Measurements from ENCODE around the gene CHIA.

GRCh38 chr1:111275780-111276433, 14.7 kb upstream of the CHIA start:
- TF ChIP-seq, protein P1, sequence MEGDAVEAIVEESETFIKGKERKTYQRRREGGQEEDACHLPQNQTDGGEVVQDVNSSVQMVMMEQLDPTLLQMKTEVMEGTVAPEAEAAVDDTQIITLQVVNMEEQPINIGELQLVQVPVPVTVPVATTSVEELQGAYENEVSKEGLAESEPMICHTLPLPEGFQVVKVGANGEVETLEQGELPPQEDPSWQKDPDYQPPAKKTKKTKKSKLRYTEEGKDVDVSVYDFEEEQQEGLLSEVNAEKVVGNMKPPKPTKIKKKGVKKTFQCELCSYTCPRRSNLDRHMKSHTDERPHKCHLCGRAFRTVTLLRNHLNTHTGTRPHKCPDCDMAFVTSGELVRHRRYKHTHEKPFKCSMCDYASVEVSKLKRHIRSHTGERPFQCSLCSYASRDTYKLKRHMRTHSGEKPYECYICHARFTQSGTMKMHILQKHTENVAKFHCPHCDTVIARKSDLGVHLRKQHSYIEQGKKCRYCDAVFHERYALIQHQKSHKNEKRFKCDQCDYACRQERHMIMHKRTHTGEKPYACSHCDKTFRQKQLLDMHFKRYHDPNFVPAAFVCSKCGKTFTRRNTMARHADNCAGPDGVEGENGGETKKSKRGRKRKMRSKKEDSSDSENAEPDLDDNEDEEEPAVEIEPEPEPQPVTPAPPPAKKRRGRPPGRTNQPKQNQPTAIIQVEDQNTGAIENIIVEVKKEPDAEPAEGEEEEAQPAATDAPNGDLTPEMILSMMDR (IDR thresholded peaks at IDR 0.05; ENCODE audit: insufficient read depth, low read length), result no peak
- TF ChIP-seq POLR2AphosphoS5 (IDR thresholded peaks at IDR 0.05; ENCODE audit: low read depth), result no peak
- TF ChIP-seq, protein P2, sequence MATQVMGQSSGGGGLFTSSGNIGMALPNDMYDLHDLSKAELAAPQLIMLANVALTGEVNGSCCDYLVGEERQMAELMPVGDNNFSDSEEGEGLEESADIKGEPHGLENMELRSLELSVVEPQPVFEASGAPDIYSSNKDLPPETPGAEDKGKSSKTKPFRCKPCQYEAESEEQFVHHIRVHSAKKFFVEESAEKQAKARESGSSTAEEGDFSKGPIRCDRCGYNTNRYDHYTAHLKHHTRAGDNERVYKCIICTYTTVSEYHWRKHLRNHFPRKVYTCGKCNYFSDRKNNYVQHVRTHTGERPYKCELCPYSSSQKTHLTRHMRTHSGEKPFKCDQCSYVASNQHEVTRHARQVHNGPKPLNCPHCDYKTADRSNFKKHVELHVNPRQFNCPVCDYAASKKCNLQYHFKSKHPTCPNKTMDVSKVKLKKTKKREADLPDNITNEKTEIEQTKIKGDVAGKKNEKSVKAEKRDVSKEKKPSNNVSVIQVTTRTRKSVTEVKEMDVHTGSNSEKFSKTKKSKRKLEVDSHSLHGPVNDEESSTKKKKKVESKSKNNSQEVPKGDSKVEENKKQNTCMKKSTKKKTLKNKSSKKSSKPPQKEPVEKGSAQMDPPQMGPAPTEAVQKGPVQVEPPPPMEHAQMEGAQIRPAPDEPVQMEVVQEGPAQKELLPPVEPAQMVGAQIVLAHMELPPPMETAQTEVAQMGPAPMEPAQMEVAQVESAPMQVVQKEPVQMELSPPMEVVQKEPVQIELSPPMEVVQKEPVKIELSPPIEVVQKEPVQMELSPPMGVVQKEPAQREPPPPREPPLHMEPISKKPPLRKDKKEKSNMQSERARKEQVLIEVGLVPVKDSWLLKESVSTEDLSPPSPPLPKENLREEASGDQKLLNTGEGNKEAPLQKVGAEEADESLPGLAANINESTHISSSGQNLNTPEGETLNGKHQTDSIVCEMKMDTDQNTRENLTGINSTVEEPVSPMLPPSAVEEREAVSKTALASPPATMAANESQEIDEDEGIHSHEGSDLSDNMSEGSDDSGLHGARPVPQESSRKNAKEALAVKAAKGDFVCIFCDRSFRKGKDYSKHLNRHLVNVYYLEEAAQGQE (IDR thresholded peaks at IDR 0.05; ENCODE audit: insufficient replicate concordance, low read depth), result no peak
- no peak for TF ChIP-seq SPI1 (IDR thresholded peaks at IDR 0.05; ENCODE audit: borderline replicate concordance, low read depth)
- no peak for TF ChIP-seq GABPA (IDR thresholded peaks at IDR 0.05; ENCODE audit: low read depth)

Measured in HL-60 (cell line).